Stomach (tissue), 9 donors: ENCODE results near the gene SPATA3. TPM values are rescaled to one million over a fixed set of nuclear protein-coding genes. Genes with fewer than 3 reads are reported as not detected.

Experiments used
- DNase-seq, 2 donors: peaks; one replicate each; pipeline versions ENCODE4 v3.0.0 to v3.0.0-alpha.2; 2013 to 2019
- H3K27ac ChIP-seq, 5 donors: fragments of 200-600 bp in 4 of 5; sonication (generic) in 4 of 5; one replicate each; pipeline ENCODE4 v1.5.1; 2013 to 2019; ENCODE audit warnings: mild to moderate bottlenecking in 1 of 5, moderate library complexity in 1 of 5
- H3K27me3 ChIP-seq, 3 donors: fragments of 200-600 bp; sonication (generic); one replicate each; pipeline ENCODE4 v1.5.1; 2017 to 2019; ENCODE audit warnings: mixed run types in 1 of 3
- H3K36me3 ChIP-seq, 4 donors: fragments of 200-600 bp; sonication (generic); 1 replicate in 3 of 4; 2 replicates in 1 of 4; pipeline ENCODE4 v1.5.1; 2016 to 2019
- H3K4me1 ChIP-seq, 4 donors: fragments of 200-600 bp; sonication (generic); one replicate each; pipeline ENCODE4 v1.5.1; 2016 to 2019
- H3K4me3 ChIP-seq, 4 donors: fragments of 200-600 bp; sonication (generic) in 3 of 4; one replicate each; pipeline ENCODE4 v1.5.1; 2016 to 2019; ENCODE audit warnings: mild to moderate bottlenecking in 1 of 4
- H3K9me3 ChIP-seq, 4 donors: fragments of 200-600 bp; sonication (generic); one replicate each; pipeline ENCODE4 v1.5.1; 2016 to 2019
- EP300 ChIP-seq: sonication (generic); formaldehyde crosslinking; IDR thresholded peaks from one replicate; pipeline ENCODE4 v1.6.1; 2017; ENCODE audit warnings: antibody characterized with exemption
- POLR2A ChIP-seq, 4 donors: fragments of 450-650 bp; IDR thresholded peaks; one replicate each; pipeline ENCODE4 v1.6.1; 2016; ENCODE audit warnings: antibody characterized with exemption in 4 of 4, control low read depth in 2 of 4, mild to moderate bottlenecking in 1 of 4, moderate library complexity in 1 of 4
- POLR2AphosphoS5 ChIP-seq, 3 donors: sonication (generic); formaldehyde crosslinking; IDR thresholded peaks; one replicate each; pipeline ENCODE4 v1.6.1; 2016; ENCODE audit warnings: antibody characterized with exemption in 3 of 3
- WGBS, 5 donors: extraction: QIAGEN DNeasy Blood & Tissue Kit in 3 of 5; methylation state at CpG; one replicate each; pipeline versions ENCODE4 v1.1.5 to v1.1.7; 2013 to 2018; 5-methylcytosine and 5-hydroxymethylcytosine counted together
- intact Hi-C: fragments of 100-400 bp; cut with DNase I; formaldehyde crosslinking; loops from one replicate; pipeline ENCODE4 v1.15.1; 2023; ENCODE audit warnings: low total_unique reads
- polyA plus RNA-seq, 3 donors: library from polyadenylated mRNA; stranded (reverse); fragments of 200-250 nt; gene quantifications; one replicate each; pipeline ENCODE4 v1.2.3, GENCODE V29; 2013
- total RNA-seq, 5 donors: library from RNA; depleted of rRNA; stranded (reverse); fragments of >200 nt; gene quantifications; one replicate each; pipeline versions ENCODE4 v1.1.0 to v1.2.3, GENCODE V29; 2014 to 2016
- TF ChIP-seq, protein P1 (sequence below), 7 experiments: fragments of 450-650 bp in 4 of 7; fragments of 200-600 bp in 3 of 7; sonication (generic) in 3 of 7; IDR thresholded peaks; one replicate each; pipeline ENCODE4 v1.5.1; 2016 to 2019; ENCODE audit warnings: antibody characterized with exemption in 7 of 7, control low read depth in 2 of 7, mild to moderate bottlenecking in 1 of 7
- donor health status: healthy with polysubstance abuse.
- donor health status: Bipolar disorder and iron deficiency.
- donor health status: healthy.

SPATA3 gene
- total and polyA plus RNA-seq, 8 donors, result not detected

- peak in 1 of 2 donors; percentile 50 for DNase-seq
- no peak overlapping the region for H3K4me3 ChIP-seq
- peaks cover 0 to 20% (median 0%) of the 10 kb centered on the region in 3 donors for H3K27me3 ChIP-seq
- TF ChIP-seq, protein P1, sequence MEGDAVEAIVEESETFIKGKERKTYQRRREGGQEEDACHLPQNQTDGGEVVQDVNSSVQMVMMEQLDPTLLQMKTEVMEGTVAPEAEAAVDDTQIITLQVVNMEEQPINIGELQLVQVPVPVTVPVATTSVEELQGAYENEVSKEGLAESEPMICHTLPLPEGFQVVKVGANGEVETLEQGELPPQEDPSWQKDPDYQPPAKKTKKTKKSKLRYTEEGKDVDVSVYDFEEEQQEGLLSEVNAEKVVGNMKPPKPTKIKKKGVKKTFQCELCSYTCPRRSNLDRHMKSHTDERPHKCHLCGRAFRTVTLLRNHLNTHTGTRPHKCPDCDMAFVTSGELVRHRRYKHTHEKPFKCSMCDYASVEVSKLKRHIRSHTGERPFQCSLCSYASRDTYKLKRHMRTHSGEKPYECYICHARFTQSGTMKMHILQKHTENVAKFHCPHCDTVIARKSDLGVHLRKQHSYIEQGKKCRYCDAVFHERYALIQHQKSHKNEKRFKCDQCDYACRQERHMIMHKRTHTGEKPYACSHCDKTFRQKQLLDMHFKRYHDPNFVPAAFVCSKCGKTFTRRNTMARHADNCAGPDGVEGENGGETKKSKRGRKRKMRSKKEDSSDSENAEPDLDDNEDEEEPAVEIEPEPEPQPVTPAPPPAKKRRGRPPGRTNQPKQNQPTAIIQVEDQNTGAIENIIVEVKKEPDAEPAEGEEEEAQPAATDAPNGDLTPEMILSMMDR (IDR thresholded peaks at IDR 0.05), result no peak
- no peak for TF ChIP-seq POLR2A (IDR thresholded peaks at IDR 0.05)
- H3K27ac ChIP-seq, result no peak overlapping the region
- H3K36me3 ChIP-seq, result no peaks in the 10 kb centered on the region
- 42 to 83% (median 65%) methylated on average over 3 of the region's 3 CpGs for WGBS, 5 donors
- H3K9me3 ChIP-seq, result no peaks in the 10 kb centered on the region
- H3K4me1 ChIP-seq, result no peaks in the 10 kb centered on the region
- intact Hi-C loops, result no loop called here
These were observed 16.5 kb downstream of the SPATA3 start for GRCh38 chr2:231012463-231012862.

DNA sequence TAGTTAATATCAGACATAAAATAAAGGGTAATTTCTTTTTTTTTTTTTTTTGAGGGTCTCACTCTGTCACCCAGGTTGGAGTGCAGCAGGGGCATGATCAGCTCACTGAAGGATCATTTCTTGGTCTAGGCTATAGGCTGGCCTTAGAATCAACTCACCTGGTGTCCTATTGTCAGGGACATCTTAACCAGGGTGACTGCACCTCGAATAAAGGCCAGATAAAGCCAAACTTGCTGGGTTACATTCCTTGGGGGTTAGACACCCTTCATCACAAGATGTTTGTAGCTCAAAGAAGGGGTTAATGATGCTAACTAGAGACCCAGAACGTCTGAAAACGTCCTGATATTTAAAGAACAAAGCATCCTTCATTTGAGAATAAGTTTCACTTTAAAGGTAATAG, 17.9 kb downstream of the SPATA3 start:
- 9 to 33% (median 17%) methylated on average over 3 of the region's 3 CpGs for WGBS, 5 donors
- Histone ChIP-seq H3K27ac (no peak overlapping the region), H3K4me1 (no peaks in the 10 kb centered on the region), H3K4me3 (no peak overlapping the region), H3K9me3 (no peaks in the 10 kb centered on the region), H3K27me3 (peaks cover 0 to 23% (median 0%) of the 10 kb centered on the region in 3 donors), H3K36me3 (no peaks in the 10 kb centered on the region)
- no peak for DNase-seq
- intact Hi-C loops, result no loop called here
- TF ChIP-seq, protein P1 (IDR thresholded peaks at IDR 0.05), result no peak
- TF ChIP-seq EP300, result no peak
- no peak for TF ChIP-seq POLR2A (IDR thresholded peaks at IDR 0.05)
- no peak for TF ChIP-seq POLR2AphosphoS5 (IDR thresholded peaks at IDR 0.05)

- no peak for DNase-seq
- Histone ChIP-seq H3K36me3 (no peaks in the 10 kb centered on the region), H3K9me3 (no peaks in the 10 kb centered on the region), H3K4me1 (no peaks in the 10 kb centered on the region), H3K27me3 (peaks cover 0 to 23% (median 0%) of the 10 kb centered on the region in 3 donors), H3K27ac (no peak overlapping the region), H3K4me3 (no peak overlapping the region)
- TF ChIP-seq, protein P1 (IDR thresholded peaks at IDR 0.05), result no peak
- no peak for TF ChIP-seq POLR2A (IDR thresholded peaks at IDR 0.05)
- TF ChIP-seq POLR2AphosphoS5 (IDR thresholded peaks at IDR 0.05), result no peak
- TF ChIP-seq EP300, result no peak
- WGBS, 5 donors, result 63 to 80% (median 79%) methylated on average over 7 of the region's 7 CpGs
- intact Hi-C loops, result no loop called here
These were observed 19.6 kb downstream of the SPATA3 start for GRCh38 chr2:231015478-231015877.

- Histone ChIP-seq H3K36me3 (no peaks in the 10 kb centered on the region), H3K9me3 (no peaks in the 10 kb centered on the region), H3K4me3 (no peak overlapping the region), H3K4me1 (no peaks in the 10 kb centered on the region), H3K27me3 (peaks cover 0 to 23% (median 0%) of the 10 kb centered on the region in 3 donors), H3K27ac (no peak overlapping the region)
- TF ChIP-seq POLR2A (IDR thresholded peaks at IDR 0.05) (no peak), EP300 (no peak), POLR2AphosphoS5 (IDR thresholded peaks at IDR 0.05) (no peak)
- TF ChIP-seq, protein P1 (IDR thresholded peaks at IDR 0.05), result no peak
- WGBS, 5 donors, result 79 to 93% (median 91%) methylated on average over 3 of the region's 3 CpGs
- no peak for DNase-seq
- intact Hi-C loops, result no loop called here
These were observed 20.0 kb downstream of the SPATA3 start for GRCh38 chr2:231015926-231016325.
